Colon (tissue), 2 donors: ENCODE data around the gene NIPAL3.

Experiments
- FAIRE-seq: peaks from 2 replicates; lab custom pipeline; 2012; peaks lifted over from hg19 to GRCh38; lab: Jason Lieb, UNC
- donor health status: control.
- donor health status: control.

NIPAL3 gene

DNA sequence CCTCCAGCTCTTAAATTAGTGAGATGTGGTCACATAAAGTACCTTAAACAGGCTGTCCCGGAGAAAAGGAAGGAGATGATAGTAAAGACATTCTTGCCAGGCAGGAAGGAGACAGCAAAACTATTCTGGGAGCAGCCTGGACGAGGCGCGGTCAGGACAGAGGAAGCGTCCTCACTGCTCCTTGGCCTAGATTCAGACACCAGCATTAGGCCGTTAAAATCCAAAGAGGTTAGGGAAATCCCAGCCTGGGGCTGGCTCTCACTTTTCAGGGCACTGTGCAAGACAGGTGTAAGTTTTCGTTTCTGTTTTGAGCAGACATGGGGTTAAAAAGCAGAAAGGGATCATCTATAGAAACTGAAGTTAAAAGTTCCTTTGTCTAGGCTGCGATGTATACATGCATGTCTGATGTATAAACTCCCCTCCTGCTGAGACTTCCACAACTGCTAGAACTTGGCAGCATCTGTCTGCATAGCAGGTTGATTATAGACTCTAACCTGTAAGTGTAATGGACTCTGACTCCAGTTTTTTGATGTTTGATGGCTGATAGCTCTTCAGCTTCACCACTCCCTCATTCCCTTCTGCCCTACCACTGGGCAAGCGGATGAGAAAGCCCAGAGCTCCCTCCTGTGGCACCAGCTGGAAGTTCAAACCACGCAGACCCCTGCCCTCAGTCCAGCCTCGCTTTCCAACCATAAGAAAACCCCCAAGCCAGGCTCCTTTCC lies 23.6 kb upstream of the NIPAL3 start:
- FAIRE-seq = no peak

DNA sequence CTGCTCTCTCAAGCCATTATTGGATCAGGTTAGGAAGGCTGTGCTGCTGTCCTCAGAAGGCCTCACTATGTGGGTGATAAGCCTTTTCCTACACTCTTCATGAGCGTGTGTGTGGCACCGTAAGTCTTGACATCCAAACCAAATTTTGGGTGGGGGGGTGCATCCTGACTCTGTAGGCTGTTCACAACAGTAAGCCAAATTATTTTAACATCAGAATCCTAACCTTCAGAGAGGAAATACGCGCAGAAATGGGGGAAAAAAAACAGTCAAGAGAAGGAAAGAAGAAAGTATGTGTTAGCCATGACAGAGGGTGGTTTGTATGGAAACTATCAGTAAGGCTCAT lies 23.0 kb upstream of the NIPAL3 start:
- FAIRE-seq = no peak

DNA sequence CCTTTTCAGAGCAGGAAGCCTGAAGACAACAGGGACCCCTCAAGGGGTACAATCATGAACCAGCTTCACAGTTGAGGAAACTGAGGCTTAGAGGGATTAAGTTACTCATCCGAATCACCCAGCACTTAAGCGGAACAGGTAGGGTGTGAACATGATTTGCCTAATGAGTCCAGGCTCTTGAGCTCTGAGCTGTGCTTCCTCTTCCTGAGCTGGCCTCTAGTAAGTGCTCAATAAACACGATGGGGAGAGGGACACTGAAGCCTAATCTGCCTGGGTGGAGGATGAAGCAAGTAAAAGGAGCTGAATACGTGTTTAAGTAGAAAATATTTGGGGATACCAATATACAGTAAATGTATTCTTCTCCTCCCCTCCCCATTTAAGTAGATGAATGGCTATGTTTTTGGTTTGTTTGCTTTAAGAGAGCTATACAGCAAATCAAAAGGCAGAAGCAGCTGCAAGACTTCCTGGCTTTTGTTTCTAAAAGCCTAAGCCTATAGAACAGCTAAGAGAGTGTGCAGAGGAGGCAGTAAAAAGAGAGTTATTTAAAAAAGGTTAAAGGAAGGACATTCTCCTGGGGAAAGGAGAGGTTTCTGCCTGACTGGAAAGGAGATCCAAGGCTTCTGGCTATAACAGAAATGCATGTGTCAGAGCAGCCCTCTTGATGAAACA lies 22.5 kb upstream of the NIPAL3 start:
- FAIRE-seq = no peak

DNA sequence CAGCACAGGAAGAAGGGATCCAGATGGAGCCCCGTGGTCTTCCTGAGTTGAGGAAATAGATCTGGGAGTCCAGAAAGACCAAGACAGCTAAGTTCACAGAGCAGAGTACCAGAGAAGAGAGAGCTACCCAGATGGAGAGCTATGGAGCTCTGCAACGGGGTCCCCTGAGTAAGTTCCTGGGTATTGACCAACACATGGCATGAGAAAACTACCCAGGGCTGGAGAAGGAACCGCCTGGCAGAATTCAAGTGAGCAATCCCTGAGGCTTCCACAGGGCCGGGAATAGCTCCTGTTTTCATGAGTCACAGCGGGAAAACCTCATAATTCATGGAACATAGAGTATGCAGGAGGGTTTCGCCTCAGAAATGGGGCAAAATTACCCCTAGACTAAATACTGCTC lies 21.7 kb upstream of the NIPAL3 start:
- FAIRE-seq = no peak

DNA sequence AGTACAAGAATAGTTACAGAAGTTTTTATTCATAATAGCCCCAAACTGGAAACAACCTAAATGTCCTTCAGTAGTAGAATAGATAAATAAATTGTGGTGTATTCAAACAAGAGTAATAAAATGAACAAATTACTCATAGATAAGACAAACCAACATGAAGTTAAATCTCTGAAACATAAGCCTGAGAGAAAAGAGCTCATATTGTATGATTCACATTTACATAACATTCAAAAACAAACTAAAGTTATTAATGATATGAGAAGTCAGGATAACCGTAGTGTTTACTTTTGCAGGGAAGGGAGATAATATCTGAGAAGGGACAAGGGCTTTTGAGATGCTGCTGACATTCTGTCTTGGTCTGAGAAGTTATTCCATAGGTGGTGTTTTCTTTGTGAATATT lies 15.5 kb upstream of the NIPAL3 start:
- no peak for FAIRE-seq

DNA sequence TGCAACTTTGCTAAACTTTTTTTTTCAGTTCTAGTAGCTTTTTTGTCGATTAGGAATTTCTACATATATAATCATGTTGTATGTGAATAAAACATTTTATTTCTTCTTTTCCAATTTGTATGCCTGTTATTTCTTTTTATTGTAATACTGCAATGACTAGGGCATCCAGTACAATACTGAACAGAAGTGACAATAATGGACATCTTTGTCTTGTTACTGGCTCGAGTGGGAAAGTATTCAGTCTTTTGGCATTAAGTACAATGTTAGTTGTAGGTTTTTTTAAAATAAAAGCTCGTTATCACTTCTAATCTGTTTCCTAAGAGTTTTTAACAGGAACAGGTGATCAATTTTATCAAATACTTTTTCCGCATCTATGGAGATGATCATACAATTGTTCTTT lies 11.8 kb upstream of the NIPAL3 start:
- no peak for FAIRE-seq

DNA sequence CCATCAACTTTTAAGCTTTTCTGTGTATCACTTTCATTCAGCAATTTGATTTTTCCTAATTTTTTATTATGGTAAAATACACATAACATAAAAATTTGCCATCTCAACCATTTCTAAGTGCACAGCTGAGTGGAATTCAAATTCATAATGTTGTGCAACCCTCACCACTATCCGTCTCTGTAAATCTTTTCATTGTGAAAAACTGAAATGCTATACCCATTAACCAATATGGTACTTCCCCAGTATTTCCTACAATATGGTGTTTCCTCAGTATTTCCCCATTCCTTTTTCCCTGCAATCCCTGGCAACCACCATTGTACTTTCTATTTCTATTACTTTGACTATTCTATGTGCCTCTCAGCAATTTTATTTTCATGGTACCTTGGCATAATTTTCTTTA lies 8.8 kb upstream of the NIPAL3 start:
- no peak for FAIRE-seq

DNA sequence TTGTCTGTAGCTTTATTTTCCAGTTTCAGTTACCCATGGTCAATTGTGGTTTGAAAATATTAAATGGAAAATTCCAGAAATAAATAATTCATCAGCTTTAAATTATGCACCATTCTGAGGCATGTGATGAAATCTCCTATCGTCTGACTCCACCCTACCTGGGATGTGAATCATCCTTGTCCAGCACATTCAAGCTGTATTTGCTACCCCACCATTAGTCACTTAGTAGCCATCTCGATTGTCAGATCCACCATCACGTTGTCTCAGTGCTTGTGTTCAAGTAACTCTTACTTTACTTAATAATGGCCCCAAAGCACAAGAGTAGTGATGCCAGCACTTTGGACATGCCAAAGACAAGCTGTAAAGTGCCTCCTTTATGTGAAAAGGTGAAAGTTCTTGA lies 6.1 kb upstream of the NIPAL3 start:
- no peak for FAIRE-seq

DNA sequence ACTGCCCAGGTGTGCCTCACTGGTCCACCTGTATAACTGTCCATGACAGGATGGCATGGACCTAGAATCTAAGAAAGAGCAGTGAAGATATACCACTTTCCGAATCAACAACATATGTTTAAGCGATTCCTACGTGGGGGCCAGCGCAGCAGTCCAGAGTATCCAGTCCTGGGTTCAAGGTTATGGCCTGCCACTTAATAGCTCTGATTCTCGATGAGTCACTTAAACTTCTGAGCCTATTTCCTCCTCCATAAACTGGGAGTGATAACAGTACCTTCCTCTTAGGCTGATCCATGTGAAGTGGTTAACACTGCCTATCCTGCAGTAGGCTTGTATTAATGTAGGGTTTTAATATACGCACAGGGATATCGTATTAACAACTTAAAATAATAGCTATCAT lies 4.9 kb upstream of the NIPAL3 start:
- no peak for FAIRE-seq

DNA sequence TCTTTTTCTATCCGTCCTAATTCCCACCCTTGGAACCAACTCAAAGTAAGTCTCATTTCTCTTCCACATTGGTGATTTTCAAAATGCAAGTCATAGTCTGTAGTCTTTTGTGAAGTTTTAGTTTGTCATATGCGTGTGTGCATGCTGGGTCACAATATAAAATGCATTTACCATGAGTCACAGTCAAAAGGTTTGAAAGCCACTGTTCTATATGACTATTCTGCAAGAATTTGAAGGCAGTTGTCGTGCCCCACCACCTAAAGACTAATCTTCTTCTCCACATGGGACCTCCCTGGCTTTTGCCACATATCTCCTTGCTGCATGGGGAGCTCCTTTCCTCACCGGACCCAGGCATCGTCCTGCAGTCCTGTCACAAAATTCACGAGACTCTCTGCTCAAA lies 3.6 kb upstream of the NIPAL3 start:
- FAIRE-seq = no peak

DNA sequence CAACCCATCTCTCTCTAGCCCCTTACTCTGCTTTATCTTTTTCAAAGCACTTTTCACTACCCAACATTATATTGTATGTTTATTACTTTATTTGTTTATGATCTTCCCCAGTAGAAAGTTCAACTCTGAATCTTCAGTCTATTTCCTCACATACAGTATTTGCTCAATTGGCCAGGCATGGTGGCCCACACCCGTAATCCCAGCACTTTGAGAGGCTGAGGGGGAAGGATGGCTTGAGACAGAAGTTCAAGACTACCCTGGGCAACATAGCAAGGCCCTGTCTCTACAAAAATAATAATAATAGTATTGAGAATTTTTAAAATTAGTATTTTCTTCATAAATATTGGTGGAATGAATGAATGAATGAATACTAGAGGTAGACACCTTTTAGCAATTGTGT lies 3.2 kb upstream of the NIPAL3 start:
- no peak for FAIRE-seq

DNA sequence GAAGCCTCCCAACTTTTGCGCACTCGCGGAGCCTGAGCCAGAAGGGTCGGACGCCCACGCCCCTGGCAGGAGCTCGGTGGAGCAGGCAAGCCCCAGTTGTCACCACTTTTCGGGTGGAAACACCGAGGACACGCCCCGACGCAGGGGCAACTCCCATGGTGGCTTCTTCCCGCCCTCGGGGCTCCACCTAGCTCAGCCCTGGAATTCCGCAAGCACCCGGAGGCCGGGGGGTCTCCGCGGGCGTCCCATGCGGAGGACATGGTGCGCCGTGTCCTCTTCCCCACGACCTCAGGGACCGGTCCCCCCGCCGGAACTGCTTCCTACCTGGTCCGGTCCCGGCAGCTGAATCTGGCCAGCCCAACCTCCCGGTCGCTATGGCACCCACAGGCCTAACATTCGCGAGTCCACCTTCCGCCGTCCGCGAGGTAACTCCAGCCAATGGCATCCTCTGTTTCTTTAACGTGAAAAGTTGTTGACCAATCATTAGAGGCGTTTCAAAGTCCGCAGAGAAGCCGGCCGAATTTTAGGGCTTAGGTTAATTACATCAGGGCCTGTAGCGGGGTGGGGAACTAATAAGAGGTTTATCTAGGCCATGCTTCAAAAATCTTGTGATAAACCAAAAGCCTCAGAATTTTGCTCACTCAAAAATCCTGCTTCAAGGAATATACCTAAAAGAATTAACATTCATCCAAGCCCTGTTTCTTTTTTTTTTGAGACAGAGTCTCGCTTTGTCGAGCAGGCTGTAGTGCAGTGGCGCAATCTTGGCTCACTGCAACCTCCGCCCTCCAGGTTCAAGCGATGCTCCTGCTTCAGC lies 2.0 kb upstream of the NIPAL3 start, which contains the start of gene STPG1:
Gene STPG1, minus strand, starts transcription at position 433 of the 814 bp plus-strand sequence. CDS start 12,394 bp downstream, outside the sequence.
- no peak for FAIRE-seq

DNA sequence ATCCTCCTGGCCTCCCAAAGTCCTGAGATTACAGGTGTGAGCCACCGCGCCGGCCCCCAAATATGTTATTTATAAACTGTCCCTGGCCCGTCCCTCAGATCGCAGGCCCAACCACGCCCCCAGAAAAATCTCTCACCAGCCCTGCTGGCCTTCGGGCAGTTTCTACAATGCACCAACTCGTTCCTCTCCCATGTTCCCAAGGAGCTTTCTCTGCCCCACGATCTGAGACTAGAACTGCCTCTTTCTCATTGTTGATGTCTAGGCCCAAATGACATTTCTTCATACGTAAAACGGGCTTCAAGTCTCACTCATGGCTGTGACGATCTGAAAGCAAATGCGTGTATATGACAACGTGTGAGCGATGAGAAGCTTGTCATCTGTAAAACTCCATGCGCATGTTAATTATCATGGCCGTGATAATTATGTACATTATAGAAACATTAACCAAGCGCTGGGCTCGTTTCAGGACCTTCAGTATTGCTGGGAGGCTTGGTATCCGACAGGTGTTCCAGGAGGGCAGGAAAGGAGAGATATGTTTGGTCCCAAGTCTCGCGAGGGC lies 748 bp upstream of the NIPAL3 start:
- FAIRE-seq = no peak

DNA sequence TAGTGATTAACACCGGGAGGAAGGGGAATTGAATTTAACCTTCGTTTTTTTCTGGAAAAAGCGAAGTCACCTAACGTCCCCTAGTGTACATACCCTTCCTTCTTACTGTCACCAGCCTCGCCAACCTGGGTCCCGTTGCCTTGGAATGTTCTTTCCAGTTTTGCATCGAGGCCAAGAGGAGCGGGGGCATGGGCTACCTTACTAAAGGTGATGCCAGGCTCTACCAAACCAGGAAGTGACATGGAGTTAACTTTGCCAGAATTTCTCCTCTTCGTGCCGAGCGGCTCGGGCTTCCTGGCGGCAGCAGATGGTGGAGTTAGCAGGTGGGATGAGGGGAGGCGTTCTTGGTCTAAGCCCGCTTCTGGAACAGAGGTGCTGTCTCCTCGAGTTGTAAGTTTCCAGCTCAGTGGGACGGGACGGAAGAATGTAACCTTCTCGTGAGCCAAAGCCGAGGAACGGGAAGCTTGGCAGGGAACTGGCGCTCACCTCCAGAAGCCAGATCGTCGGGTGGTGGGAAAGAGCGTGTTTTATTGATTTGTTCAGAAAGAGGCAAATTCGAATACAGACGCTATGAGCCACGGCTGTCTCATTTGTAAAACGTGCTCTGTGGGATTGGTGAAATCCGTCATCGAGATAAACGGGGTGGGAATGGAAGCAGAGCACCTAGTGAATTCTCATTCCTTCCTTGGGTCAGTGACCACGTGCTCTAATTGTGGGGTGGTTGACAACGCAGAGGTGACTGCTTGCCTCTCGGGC lies 486 bp downstream of the NIPAL3 start:
- FAIRE-seq = no peak

DNA sequence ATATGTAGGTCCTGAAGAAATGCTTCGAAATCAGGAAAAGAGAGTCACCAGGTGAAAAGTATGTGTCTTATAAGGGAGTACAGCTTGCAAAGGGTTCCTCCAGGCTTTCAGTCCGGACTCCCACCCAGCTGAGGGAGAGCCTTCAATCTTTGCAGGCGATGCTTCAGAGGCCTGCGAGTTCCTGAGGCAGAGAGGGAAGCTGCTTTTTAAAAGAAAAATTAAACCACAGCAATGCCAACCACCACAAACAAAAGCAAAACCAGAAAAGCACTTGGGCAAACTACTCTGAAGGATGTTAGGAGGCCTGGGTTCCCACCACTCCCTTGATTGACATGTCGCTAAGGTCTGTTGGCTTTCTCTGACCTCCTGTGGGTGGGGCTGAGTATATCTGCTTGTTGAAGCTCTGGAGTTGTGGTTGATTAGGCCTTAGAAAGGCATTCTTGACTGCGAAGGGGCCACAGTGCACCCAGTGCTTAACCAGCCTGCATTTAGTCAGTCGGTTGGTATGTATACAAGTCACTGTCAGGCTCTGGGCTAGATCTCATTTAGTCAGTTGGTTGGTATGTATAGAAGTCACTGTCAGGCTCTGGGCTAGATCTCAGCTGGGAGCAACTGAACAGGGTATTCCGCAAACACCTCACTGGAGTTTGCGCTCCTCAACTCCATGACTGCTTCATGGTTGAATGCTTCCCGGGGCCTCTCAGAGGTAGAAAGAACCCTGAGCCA lies 1.2 kb downstream of the NIPAL3 start:
- no peak for FAIRE-seq

DNA sequence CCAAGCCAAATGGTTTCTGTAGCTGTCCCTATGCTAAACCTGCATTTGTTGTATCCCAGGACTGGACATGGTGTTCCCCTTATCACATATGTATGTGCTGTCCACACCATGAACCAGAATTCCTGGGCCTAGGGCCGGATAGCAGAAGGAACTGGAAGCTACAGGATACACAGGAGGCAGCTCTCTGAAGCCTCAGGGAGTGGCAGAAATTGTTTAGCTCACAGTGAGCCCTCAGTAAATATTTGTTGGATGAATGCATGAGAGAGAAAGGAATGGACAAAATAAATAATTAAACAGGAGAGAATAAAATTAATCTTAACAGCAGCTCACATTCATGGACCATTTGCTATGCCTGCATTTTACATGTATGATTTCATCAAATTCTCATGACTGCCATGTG lies 2.1 kb downstream of the NIPAL3 start:
- no peak for FAIRE-seq

DNA sequence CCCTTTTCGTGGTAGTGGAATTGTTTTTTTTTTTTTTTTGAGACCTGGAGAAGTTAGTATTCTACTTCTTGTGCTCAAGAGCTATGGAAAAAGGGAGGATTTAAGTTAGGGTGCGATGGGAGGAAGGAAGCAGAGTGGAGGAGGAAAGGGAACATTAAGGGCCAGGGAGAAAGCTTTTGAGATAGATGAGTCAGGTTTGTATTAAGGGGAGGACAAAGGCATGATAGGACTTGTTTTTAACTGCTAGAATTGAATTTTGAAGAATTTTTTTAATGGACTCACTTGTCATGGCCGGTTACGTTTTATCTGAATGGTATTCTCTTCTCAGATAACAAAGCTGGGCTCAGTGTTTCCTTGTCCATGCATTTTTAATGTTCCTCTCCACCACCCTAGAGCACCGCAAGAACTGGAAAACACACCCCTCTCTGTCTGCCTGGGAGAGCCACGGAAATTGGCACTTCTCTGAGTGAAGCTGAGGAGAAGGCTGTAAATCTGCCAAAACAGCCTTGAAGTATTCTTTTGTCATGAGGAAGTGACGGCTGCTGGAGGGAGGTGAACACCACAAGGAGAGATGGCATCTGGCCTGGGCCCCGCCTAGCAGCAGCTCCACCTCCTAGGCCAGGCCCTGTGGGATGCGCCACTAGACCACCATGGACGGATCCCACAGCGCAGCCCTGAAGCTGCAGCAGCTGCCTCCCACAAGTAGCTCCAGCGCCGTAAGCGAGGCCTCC lies 3.5 kb downstream of the NIPAL3 start:
- no peak for FAIRE-seq

DNA sequence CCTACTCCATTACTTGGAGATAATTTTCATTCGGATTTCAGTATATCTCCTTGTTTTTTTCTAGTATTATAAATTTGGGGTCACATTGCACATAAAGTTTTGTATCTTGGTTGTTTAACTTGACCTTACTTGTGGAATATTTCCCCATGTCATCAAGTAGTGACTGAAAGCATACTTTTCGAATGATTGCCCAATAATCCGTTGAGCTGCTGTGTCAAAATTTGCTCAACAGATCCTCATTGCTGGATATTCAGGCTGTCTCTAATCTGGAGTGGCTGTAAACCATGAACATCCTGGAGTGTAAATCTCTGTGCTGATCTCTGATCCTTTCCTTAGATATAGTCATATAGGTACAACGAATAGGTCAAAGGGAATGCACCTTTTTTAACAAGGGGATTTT lies 4.9 kb downstream of the NIPAL3 start:
- no peak for FAIRE-seq

DNA sequence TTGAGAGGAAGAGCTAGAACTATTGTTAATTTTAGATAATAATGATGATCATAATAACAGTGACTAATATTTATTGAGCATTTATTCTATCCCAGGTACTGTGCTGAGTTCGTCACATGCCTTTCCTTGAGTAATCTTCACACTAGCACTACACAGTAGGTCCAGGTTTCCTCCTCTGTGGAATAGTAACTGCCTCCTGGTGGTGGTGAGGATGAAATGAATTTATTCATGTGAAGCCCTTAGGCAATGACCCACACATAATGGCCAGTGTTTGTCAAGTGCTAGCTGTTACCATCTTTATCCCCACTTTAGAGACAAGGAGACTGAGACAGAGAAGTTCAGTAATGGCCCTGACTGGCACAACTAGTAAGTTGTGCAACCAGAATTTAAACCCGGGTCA lies 5.9 kb downstream of the NIPAL3 start:
- no peak for FAIRE-seq

DNA sequence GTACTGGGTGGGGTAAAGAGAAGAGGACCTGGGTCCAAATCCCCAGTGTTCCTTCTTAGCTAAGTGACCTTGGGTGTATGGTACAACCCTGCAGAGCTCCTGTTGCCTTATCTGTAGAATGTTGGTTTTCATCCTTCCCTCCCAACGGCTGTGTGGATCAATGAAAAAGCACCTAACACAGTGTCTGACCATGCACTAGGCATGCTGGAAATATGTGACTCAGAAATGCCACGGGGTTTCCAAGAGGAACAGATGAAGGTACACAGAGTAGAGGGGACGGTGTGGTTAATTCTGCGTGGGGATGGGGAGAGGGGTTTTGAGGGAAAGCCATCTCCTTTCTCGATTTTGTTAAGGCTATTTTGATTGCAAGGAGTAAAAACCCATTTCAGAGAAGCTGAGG lies 8.6 kb downstream of the NIPAL3 start:
- FAIRE-seq = no peak

DNA sequence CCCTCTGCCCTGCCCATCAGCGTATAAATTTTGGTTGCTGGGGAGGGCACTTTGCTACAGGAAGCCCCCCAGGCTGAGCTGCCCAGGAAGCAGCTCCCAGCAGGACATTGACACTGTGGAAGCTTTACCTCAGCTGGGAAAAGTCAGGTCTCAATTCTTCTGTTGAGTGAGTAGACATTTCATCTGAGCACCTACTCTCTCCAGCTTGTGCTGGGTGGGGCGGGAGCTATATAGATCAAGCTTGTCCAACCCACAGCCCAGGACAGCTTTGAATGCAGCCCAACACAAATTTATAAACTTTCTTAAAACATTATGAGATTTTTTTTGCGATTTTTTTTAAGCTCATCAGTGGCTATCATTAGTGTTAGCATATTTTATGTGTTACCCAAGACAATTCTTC lies 9.4 kb downstream of the NIPAL3 start:
- FAIRE-seq = no peak
